Fibroblast of skin of right biceps (primary cell): ENCODE results near the gene PRDM1.

Experiments used
- DNase-seq: peaks from one replicate; pipeline ENCODE4 v3.0.0-alpha.2; 2013

PRDM1 gene

GRCh38 chr6:106098383-106099234, 12.5 kb downstream of the PRDM1 start:
- DNase-seq: peak; percentile 70

DNA sequence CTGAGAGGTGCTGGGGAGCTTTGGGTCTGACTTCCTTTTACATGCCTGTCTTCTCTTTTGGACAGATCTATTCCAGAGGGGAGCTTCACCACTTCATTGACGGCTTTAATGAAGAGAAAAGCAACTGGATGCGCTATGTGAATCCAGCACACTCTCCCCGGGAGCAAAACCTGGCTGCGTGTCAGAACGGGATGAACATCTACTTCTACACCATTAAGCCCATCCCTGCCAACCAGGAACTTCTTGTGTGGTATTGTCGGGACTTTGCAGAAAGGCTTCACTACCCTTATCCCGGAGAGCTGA, 13.1 kb downstream of the PRDM1 start:
- DNase-seq: peak; percentile 40

- DNase-seq: no peak
These were observed 14.6 kb downstream of the PRDM1 start for GRCh38 chr6:106100755-106101154.

- DNase-seq: no peak
These were observed 15.3 kb downstream of the PRDM1 start for GRCh38 chr6:106101466-106101865.

GRCh38 chr6:106102034-106102433, 15.9 kb downstream of the PRDM1 start:
- no peak for DNase-seq

DNA sequence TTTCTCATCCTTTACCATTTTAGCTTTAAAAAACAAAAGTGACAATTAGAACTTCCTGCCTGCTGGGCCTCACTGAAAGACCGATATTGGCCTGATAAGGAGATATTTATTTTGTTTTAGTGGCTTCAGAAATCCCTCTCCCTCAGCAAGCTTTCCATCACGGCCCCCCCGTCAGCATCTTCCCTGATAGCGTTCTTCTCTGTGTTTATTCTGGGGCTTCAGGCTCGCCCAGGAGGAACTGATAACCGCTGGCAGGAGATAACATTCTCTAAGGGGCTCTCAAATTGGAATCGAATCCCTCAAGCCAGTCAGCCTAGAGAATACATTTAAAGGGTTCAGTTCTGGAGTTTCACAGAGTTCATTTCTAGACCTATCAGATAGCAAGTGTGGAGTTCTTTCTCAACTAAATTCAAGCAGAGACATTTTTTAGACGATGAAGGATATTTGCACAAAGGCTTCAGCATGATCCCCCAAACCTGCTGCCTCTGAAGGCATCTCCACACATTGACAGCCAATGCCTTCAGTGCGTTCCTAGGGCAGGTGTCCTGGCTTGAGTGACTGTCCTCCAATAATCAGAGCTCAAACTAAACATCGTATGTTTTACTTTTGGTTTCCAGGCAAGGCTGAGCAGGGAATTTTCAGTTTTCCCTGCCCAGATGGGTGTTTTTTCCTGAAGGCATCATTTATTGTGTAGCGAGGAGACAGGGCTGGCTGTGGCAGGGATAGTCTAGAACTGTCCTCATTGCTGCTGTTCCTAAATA, 17.0 kb downstream of the PRDM1 start:
- DNase-seq: no peak

DNA sequence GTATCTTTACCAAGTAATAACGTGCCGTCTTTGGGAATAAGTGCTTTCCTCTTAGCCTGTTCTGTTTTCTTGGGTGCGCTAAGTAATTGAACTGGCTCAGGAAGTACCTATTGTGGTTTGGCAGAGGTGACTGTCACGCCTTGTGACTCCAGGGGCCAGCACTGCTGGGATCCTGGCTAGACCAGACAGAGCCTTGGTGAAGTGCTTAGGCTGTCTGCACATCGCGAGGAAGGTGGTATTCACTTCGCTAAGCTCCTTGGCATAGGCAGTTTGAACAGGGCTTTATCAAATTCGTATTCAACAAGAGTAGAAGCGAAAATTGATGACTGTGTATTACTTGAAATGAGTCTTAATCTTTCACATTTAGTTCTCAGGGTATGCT, 17.6 kb downstream of the PRDM1 start:
- DNase-seq: no peak

DNA sequence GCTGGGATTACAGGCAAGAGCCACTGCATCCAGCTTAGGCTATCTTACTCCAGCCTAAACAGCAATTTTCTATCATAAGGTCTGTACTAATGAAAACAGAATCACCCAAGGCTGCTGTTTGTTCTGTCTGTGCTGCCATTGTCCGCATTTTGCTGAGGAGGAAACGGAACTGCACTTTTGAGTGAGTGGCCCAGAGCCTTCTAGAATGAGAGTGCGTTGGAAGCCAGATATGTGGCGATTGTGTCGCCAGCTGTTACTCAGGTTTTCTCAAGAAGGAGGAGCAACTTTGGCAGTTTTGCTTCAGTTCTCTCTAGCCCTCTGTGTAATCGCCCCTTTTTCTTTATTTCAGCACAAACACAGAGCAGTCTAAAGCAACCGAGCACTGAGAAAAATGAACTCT, 18.3 kb downstream of the PRDM1 start:
- DNase-seq: no peak

DNA sequence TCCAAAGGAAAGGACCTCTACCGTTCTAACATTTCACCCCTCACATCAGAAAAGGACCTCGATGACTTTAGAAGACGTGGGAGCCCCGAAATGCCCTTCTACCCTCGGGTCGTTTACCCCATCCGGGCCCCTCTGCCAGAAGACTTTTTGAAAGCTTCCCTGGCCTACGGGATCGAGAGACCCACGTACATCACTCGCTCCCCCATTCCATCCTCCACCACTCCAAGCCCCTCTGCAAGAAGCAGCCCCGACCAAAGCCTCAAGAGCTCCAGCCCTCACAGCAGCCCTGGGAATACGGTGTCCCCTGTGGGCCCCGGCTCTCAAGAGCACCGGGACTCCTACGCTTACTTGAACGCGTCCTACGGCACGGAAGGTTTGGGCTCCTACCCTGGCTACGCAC, 18.8 kb downstream of the PRDM1 start:
- no peak for DNase-seq

DNA sequence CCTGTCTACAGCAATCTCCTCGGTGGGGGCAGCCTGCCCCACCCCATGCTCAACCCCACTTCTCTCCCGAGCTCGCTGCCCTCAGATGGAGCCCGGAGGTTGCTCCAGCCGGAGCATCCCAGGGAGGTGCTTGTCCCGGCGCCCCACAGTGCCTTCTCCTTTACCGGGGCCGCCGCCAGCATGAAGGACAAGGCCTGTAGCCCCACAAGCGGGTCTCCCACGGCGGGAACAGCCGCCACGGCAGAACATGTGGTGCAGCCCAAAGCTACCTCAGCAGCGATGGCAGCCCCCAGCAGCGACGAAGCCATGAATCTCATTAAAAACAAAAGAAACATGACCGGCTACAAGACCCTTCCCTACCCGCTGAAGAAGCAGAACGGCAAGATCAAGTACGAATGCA, 19.4 kb downstream of the PRDM1 start:
- DNase-seq: no peak

- DNase-seq: no peak
These were observed 20.3 kb downstream of the PRDM1 start for GRCh38 chr6:106106276-106107042.

GRCh38 chr6:106107043-106107613, 21.0 kb downstream of the PRDM1 start:
- no peak for DNase-seq

DNA sequence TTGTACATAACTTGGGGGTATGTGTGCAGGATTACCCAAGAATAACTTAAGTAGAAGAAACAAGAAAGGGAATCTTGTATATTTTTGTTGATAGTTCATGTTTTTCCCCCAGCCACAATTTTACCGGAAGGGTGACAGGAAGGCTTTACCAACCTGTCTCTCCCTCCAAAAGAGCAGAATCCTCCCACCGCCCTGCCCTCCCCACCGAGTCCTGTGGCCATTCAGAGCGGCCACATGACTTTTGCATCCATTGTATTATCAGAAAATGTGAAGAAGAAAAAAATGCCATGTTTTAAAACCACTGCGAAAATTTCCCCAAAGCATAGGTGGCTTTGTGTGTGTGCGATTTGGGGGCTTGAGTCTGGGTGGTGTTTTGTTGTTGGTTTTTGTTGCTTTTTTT, 22.0 kb downstream of the PRDM1 start:
- no peak for DNase-seq

- DNase-seq: no peak
These were observed 22.9 kb downstream of the PRDM1 start for GRCh38 chr6:106109029-106109428.

DNA sequence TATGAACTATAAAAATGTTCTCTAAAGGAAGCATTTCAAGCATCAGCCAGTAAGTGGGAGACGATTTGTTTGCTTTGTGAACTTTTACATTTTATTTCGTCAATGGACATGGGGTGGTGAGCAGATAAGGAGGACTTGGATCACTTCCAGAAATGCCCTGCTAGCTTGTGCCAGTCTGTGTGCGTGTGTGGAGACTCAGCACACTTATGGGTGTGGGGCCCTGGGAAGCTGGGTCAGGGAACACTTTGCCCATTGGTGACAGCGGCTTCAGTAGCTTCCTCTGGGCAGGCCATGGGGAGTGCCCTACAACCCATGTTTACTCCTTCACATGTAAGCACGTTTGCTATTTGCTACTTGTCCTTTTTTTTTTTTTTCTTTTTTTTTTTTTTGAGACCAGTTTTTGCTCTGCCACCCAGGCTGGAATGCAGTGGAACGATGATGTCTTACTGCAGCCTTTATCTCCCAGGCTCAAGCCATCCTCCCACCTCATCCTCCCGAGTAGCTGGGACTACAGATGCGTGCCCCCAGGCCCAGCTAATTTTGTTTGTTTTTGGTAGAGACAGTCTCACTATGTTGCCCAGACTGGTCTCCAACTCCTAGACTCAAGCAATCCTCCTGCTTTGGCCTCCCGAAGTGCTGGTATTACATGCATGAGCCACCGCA, 24.2 kb downstream of the PRDM1 start:
- DNase-seq: no peak

DNA sequence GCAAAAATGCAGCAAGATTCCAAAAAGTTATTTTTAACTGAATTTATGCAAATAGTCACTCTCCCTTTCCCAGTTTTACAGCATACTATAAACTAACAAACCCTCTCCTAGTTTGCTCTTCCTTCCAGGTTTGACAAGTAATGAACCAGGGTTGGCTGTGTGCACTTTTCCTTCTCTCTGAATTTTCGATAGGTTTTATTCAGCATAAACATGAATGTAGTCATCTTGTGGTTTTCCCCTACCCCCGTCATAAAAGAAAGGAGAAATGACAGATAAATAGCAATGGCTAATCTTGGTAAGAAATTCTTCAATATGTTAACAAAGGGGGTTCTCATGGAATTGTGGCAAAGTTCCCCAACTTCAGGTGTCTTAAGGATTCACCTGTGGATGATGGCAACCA, 26.3 kb downstream of the PRDM1 start:
- DNase-seq: peak; percentile 62

- no peak for DNase-seq
These were observed 27.3 kb downstream of the PRDM1 start for GRCh38 chr6:106113256-106113959.

GRCh38 chr6:106114492-106114891, 28.4 kb downstream of the PRDM1 start:
- DNase-seq: no peak

- no peak for DNase-seq
These were observed 29.1 kb downstream of the PRDM1 start for GRCh38 chr6:106115286-106115685.

- DNase-seq: no peak
These were observed 30.1 kb downstream of the PRDM1 start for GRCh38 chr6:106116125-106116832.

DNA sequence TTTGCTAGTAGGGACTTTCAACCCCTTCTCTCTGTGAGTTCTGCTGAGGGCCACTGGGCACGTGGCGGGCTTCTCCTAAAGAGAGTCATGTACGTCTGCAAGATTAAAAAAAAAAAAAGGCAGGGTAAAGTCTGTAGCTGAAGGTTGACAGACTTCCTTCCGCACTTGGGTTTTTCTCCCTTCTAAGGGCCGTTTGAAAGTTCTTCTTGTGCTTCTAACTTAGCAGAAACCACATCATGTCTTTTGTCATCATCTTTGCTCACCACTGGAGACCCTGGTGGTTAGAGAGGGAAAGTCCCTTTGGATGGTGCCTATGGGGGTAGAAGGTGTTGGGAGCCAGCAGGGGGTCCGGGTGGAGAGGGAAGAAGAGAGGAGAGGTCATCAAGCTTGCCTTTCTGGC, 31.4 kb downstream of the PRDM1 start:
- DNase-seq: no peak
